Smooth muscle cell of trachea (primary cell): ENCODE data around the gene DBN1. TPM values are rescaled to one million over a fixed set of nuclear protein-coding genes. Genes with fewer than 3 reads are reported as not detected.

Experiments
- total RNA-seq: library from RNA; depleted of rRNA; stranded (reverse); fragments of >200 nt; gene quantifications from 2 replicates; pipeline ENCODE4 v1.2.1, GENCODE V29; 2014

DBN1 gene
- total RNA-seq = 125 and 183 TPM in 2 replicates

GRCh38 chr5:177473443-177474001 is at the start of gene DBN1:
DBN1 (minus strand) TSS chr5:177473634; CDS start chr5:177473521, 113 bp downstream.

DNA sequence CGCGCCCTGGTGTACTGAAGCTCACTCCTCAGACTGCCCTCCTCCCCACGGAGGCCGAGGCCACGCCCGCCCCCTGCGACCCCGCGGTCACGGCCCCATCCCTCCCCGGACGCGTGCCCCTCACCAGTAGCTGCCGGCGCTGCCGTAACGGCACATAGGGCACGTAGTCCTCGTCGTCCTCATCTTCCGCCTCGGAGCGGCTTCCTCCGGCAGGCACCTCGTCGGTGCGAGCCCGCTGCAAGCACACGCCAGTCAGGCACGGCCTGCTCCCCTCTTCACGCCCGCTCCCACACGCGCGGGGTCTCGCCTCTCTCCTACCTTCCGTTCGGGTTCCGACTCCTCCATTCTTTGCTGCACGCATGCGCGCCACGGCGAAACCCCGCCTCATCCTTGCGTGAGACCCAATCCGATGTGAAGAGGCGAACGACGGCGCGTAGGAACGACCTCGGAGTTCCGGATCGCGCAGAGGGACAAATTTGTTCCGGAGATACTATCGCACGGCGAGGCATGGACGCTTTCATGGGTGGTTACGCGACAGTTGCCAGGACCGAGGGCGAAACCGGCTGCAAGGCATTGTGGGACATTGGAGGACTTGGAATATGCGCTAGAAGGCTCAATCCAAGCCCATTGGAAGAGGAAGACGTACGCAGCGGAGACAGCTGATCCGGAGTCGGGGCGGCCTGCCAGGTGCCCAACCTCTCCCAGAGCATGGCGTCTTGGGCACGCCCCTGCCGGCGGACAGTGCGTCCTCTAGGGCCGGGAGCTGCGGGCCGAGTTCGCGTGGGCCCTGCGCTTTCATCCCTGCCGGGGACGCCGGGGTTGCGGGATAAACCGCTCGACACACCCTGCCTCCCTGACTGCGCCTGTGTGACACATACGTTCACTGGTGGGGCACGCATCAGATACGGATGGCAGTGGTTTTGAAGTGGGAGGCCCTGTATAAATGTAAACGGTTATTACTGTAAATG is 43.5 kb upstream of the DBN1 start, which contains the start of gene DDX41:
DDX41 (minus strand) TSS at position 361 of the 968 bp plus-strand sequence; CDS start at position 345, 16 bp downstream.

GRCh38 chr5:177509381-177509951 is 36.0 kb upstream of the DBN1 start, which contains the start of gene DOK3:
DOK3 (minus strand) TSS chr5:177509826; CDS start chr5:177509540, 286 bp downstream.

DNA sequence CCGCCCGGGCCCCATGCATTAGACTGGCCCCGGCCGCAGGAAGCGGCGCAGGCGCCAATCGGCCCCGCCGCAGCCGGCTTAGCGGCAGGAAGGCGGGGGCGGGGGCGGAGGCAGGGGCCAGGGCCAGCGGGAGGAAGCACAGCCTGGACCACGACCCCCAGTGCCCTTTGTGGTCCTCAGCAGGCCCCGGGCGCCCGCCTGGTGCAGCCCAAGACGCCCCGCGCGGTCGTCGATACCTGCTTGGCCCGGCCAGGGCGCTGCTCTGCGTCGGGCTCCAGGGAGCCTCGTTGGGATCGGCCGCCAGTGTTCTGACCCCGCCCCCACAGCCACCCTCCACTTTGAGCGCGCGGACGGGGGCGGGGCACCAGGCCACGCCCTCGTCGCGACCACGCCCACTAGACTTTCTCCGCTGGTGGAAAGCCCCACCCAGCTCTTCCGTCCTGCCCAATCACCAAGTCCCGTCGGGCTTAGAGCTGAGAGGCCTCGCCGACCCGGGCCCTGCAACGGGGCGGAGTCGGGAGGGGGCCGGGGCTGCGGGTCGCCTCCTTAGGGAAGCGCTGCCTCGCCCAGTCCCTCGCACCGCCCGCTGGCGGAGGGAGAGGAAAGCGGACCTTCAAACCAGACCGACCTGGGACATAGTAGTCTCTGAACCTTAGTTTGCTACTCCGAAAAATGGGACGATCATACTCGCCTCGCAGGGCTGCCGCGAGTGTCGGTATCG is 24.0 kb upstream of the DBN1 start, which contains the start of gene PDLIM7:
PDLIM7 (minus strand) TSS at position 313 of the 721 bp plus-strand sequence. CDS start 1,092 bp downstream, outside the sequence.

DNA sequence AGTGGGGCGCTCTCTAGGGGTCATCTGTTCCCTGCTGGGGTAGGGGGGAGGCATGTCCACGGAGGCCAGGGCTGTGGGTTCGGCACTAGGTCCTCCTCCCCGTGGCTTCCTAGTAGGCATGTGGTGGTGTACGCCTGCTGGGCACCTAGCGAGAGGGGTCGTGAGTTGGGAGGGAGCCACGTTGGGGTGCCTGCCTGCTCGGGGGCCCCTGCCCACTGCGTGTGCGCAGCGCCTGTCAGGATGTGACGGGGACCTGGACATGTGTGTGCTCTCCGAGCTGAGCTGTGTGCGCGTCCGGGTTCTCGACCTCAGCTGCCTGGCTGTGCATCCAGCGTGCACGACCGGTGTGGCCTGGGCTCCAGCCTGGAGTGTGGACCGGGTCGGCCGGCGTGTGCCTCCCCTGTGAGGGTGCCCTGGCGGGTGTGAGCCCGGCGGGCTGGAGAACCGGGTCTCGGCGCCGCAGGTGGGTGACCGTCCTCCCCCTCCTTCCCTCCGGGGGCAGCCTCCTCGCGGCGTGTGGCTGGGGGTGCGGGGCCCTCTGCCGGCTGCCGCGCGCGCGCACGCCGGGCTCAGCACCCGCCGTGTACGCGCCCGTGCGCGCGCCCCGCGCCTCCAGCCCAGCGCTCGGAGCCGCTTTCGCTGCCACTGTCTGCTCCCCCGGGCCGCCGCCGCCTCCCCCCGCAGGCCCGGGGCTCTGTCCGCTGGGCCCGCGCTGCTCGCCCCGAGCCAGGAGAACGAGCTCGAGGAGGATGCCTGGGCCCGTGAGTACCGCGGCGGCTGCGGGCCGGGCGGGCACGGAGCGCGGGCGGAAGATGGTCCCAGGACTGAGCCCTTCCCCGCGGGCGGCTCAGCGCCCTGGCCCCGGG is 27.0 kb downstream of the DBN1 start, which contains the start of gene PRR7:
PRR7 (plus strand) TSS at position 615 of the 866 bp plus-strand sequence. CDS start 8,254 bp downstream, outside the sequence.

DNA sequence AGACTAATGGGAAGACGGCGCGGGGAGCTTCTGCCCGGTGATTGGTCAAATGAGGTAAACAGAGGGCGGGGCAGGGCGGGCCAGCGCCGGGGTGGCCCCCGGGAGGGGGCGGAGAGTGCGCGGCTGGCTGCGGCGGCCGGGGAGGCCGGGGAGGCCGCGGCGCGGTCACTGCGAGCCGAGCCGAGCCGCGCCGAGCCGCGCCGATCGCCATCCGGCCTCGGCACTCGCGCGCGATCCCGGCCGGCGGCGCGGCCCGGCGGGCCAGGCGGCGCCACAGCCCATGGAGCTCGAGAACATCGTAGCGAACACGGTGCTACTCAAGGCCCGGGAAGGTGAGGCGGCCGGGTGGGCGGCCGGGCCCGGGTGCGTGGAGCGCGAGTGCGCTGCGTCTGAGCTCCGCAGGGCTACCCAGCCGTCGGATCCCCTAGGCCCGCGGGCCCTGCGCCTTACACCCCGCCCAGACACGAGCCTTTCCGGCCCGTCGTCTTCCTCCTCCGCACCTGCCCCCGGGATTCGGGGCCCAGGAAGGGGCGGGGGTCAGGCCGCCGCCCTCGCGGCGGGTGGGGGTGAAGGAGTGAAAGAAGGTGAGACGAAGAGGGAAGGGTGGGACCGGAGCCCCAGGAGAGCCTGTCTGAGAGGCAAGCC is 46.7 kb downstream of the DBN1 start, which contains the start of gene GRK6:
GRK6 (plus strand) TSS at position 111 of the 645 bp plus-strand sequence; CDS start at position 281, 170 bp downstream.

GRCh38 chr5:177409043-177409801 is 64.2 kb downstream of the DBN1 start, which contains the start of gene F12:
F12 (minus strand) TSS chr5:177409564; CDS start chr5:177409527, 37 bp downstream.

Other genes starting within 250 kb of the DBN1 start
- 15.4 and 33.4 TPM in 2 replicates for gene RAB24, start 169.9 kb downstream of the DBN1 start, total RNA-seq
- gene PRELID1, start 169.8 kb downstream of the DBN1 start, total RNA-seq = 72.8 and 136 TPM in 2 replicates
- gene MXD3, start 161.7 kb downstream of the DBN1 start, total RNA-seq = 3.0 and 30.5 TPM in 2 replicates
- gene LMAN2, start 122.0 kb downstream of the DBN1 start, total RNA-seq = 418 and 537 TPM in 2 replicates
- 5.6 and 8.3 TPM in 2 replicates for gene RGS14, start 115.7 kb downstream of the DBN1 start, total RNA-seq
- gene SLC34A1, start 89.2 kb downstream of the DBN1 start, total RNA-seq = not detected in 2 replicates
- not detected in 2 replicates for gene PFN3, start 73.0 kb downstream of the DBN1 start, total RNA-seq
- gene F12, start 64.1 kb downstream of the DBN1 start, total RNA-seq = 0.17 TPM in 1 of 2 replicates, not detected in the other
- gene GRK6, start 47.0 kb downstream of the DBN1 start, total RNA-seq = 13.7 and 17.3 TPM in 2 replicates
- gene PRR7, start 26.8 kb downstream of the DBN1 start, total RNA-seq = 2.9 and 12.4 TPM in 2 replicates
- 79.7 and 108 TPM in 2 replicates for gene PDLIM7, start 24.0 kb upstream of the DBN1 start, total RNA-seq
- gene DOK3, start 36.2 kb upstream of the DBN1 start, total RNA-seq = 1.8 and 2.0 TPM in 2 replicates
- gene DDX41, start 43.3 kb upstream of the DBN1 start, total RNA-seq = 86.8 and 98.9 TPM in 2 replicates
- 25.7 and 41.7 TPM in 2 replicates for gene FAM193B, start 80.9 kb upstream of the DBN1 start, total RNA-seq
- 163 and 218 TPM in 2 replicates for gene TMED9, start 118.6 kb upstream of the DBN1 start, total RNA-seq
- 33.0 and 52.1 TPM in 2 replicates for gene B4GALT7, start 126.5 kb upstream of the DBN1 start, total RNA-seq